Activated CD4-positive, CD25-positive, alpha-beta regulatory T cell treated with anti-CD3 and anti-CD28 coated beads, Interleukin-2, amount 50 U/mL, for 24 hours (primary cell): ENCODE measurements around the gene CAV2.

Experiments used
- ATAC-seq, 2 donors: fragments of 150-1000 bp; cut with Tn5 transposase; one replicate each; pipeline ENCODE4 v1.10.0; 2021; ENCODE audit warnings: mild to moderate bottlenecking in 1 of 2, moderate library complexity in 1 of 2

Gene CAV2

DNA sequence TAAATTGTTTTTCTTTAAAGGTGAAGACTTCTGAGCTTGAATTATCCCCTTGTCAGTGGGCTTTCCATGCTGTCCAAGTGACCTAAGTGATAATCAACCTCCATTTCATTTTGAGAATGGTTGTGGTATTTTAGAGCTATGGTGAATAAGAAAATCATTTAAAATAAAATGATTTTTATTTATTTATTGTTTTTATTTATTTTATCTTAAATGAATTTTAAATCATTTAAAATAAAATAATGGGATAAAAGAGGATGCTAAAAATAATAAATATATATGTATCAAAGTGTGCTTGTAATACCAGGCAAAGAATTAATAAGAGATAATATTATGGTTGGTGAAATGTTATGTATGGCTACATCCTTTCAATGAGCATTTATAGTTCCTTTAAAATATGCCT, 49.8 kb downstream of the CAV2 start:
- no peak for ATAC-seq

GRCh38 chr7:116551692-116552091, 52.2 kb downstream of the CAV2 start:
- no peak for ATAC-seq

DNA sequence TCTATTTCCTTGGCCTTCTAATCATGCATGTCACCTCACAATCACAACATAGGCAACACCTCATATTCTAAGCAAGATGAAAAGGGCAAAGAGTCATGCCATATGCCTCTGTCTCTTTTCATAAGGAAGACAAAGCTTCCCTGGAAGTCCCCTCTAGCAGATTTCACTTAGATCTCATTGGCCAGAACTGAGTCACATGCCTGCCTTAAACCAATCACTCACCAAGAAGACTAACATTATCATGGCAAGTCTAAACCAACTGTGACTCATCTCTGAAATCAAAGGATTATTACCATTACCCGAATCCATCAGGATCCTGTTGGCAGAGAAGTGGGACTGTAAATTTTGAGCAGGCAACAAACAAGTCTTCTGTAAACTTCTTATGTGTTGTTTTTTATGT, 53.1 kb downstream of the CAV2 start:
- peak in 1 of 2 donors; percentile 21 for ATAC-seq

GRCh38 chr7:116553168-116553964, 53.8 kb downstream of the CAV2 start:
- ATAC-seq, result no peak

DNA sequence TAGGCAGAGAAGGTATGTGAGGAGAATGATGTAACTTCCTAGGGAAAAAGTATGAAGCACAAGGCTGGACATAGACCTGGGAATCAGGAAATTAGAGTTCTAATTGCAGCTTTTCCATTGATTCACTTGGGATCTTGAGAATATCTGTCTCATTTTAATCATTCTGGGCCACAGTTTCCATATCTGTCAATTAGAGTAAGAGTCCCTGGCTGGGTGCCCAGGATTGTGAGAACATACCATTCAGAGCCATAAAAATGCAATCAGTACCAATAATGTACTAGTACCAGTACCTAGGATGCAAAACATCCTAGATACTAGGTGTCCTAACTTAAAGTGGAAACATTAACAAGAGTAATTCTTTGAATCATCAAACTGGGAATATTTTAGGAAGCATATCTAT, 54.9 kb downstream of the CAV2 start:
- ATAC-seq, result no peak

DNA sequence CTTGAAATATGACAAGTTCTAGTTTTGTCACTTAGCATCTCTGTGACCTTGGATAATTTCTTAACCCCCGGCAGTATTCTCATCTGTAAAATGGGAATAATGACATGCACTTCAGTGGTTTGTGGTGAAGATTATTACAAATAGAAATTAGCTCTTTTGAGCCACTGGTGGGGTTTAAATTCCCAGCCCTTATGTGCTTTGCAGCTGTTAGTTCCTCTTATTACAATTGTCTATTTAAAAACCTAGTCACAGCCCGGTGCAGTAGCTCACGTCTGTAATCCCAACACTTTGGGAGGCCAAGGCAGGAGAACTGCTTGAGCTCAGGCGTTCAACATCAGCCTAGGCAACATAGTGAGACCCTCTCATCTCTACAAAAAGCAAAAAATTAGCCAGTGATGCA, 55.4 kb downstream of the CAV2 start:
- ATAC-seq, result no peak

DNA sequence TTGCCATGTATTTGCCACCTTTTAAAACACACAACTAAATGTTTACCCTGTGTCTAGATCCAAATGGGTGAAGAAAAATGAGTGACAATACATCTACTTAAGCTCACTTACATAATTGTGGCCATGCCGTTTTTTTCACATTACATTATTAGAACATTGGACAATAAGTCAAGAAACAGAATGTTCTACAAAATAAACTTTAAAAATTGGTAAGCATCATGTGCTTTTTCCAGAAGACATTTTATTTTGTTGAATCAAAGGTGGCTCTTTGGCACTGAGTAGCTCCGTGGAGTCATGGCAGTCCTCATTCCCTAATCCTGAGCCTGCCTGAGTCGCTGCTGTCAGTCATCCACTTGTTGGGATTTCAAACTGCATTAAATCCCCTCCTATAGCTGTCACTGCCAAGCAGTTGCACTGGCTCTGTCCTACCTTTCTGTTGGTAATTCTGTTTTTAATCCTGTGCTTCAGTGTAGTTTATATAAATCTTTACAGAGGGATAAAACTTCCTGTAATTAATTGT, 57.6 kb downstream of the CAV2 start:
- no peak for ATAC-seq

DNA sequence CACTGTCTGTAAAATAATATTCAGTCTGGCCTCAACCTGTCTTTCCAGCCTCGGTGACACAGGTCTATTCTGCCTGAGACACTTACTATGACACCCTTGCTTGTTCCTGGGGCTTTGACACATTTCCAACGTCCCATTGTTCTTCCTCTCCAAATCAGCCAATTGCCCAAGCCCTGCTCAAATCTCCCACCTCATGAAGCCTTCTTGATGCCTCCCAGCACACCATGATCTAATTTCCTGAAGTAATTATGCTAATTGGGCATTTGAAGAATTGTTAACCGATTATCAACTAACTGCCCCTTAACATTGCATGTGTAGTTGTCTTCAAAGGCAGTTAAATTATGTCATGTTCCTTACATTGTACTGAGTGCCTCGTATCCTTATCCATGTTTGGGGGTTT, 58.4 kb downstream of the CAV2 start:
- no peak for ATAC-seq
